Liver (tissue), 9 donors: ENCODE measurements around the gene ZCCHC14. TPM values are rescaled to one million over a fixed set of nuclear protein-coding genes. Genes with fewer than 3 reads are reported as not detected.

Source experiments
- DNase-seq: peaks from one replicate; pipeline ENCODE4 v3.0.0-alpha.2; 2017; ENCODE audit warnings: low spot score
- H3K27ac ChIP-seq, 2 donors: one replicate each; pipeline ENCODE4 v1.7.0; 2013; ENCODE audit warnings: inconsistent platforms in 2 of 2, low read length in 2 of 2, control low read depth in 1 of 2, low read depth in 1 of 2, mild to moderate bottlenecking in 1 of 2
- H3K27me3 ChIP-seq, 4 donors: one replicate each; pipeline versions ENCODE4 v1.6.1 to v1.7.0; 2013; ENCODE audit warnings: low read length in 3 of 4, inconsistent platforms in 1 of 4, mild to moderate bottlenecking in 1 of 4, moderate library complexity in 1 of 4; ENCODE audit not compliant: control insufficient read depth in 4 of 4, insufficient read depth in 4 of 4
- H3K36me3 ChIP-seq, 4 donors: one replicate each; pipeline versions ENCODE4 v1.6.1 to v1.7.0; 2013; ENCODE audit warnings: low read length in 3 of 4, mild to moderate bottlenecking in 3 of 4, low read depth in 1 of 4, moderate library complexity in 1 of 4; ENCODE audit not compliant: control insufficient read depth in 4 of 4, insufficient read depth in 3 of 4
- H3K4me1 ChIP-seq, 4 donors: one replicate each; pipeline versions ENCODE4 v1.6.1 to v1.7.0; 2013; ENCODE audit warnings: low read length in 3 of 4, mild to moderate bottlenecking in 3 of 4, moderate library complexity in 1 of 4; ENCODE audit not compliant: control insufficient read depth in 4 of 4, insufficient read depth in 4 of 4
- H3K4me3 ChIP-seq, 3 donors: one replicate each; pipeline versions ENCODE4 v1.6.1 to v1.7.0; 2013; ENCODE audit warnings: low read length in 3 of 3, control low read depth in 1 of 3, low read depth in 1 of 3, mild to moderate bottlenecking in 1 of 3
- H3K9ac ChIP-seq, 2 donors: one replicate each; pipeline ENCODE4 v1.7.0; 2013; ENCODE audit warnings: low read length in 2 of 2, mild to moderate bottlenecking in 2 of 2, moderate library complexity in 2 of 2, control low read depth in 1 of 2, low read depth in 1 of 2
- H3K9me3 ChIP-seq, 4 donors: one replicate each; pipeline versions ENCODE4 v1.6.1 to v1.7.0; 2013; ENCODE audit warnings: low read length in 3 of 4; ENCODE audit not compliant: control insufficient read depth in 4 of 4
- EGR1 ChIP-seq, 2 donors: IDR thresholded peaks; 2 replicates each; pipeline ENCODE4 v1.6.1; 2016 to 2018; ENCODE audit warnings: antibody characterized with exemption in 2 of 2, low read depth in 2 of 2
- FOXA1 ChIP-seq: IDR thresholded peaks from 2 replicates; pipeline ENCODE4 v1.6.1; 2016; ENCODE audit warnings: antibody characterized with exemption
- FOXA2 ChIP-seq: IDR thresholded peaks from 2 replicates; pipeline ENCODE4 v1.6.1; 2016; ENCODE audit warnings: antibody characterized with exemption
- GABPA ChIP-seq, 2 donors: IDR thresholded peaks in 1 of 2; conservative IDR thresholded peaks in 1 of 2; 2 replicates each; pipeline ENCODE4 v1.6.1; 2016; ENCODE audit warnings: antibody characterized with exemption in 2 of 2, mild to moderate bottlenecking in 1 of 2, moderate library complexity in 1 of 2
- HNF4A ChIP-seq, 2 donors: conservative IDR thresholded peaks; 2 replicates each; pipeline ENCODE4 v1.6.1; 2016; ENCODE audit warnings: antibody characterized with exemption in 2 of 2, mild to moderate bottlenecking in 2 of 2
- HNF4G ChIP-seq: IDR thresholded peaks from 2 replicates; pipeline ENCODE4 v1.6.1; 2016; ENCODE audit warnings: antibody characterized with exemption
- JUND ChIP-seq, 2 donors: IDR thresholded peaks; 2 replicates each; pipeline ENCODE4 v1.6.1; 2016; ENCODE audit warnings: antibody characterized with exemption in 2 of 2
- NR2F2 ChIP-seq: IDR thresholded peaks from 2 replicates; pipeline ENCODE4 v1.6.1; 2016; ENCODE audit warnings: antibody characterized with exemption
- RAD21 ChIP-seq, 2 donors: IDR thresholded peaks; 2 replicates each; pipeline ENCODE4 v1.6.1; 2016; ENCODE audit warnings: antibody characterized with exemption in 2 of 2, mild to moderate bottlenecking in 2 of 2
- RXRA ChIP-seq, 2 donors: IDR thresholded peaks; 2 replicates each; pipeline ENCODE4 v1.6.1; 2017 to 2018; ENCODE audit warnings: antibody characterized with exemption in 2 of 2, mild to moderate bottlenecking in 1 of 2
- SP1 ChIP-seq: IDR thresholded peaks from 2 replicates; pipeline ENCODE4 v1.6.1; 2018; ENCODE audit warnings: antibody characterized with exemption, mild to moderate bottlenecking
- TAF1 ChIP-seq: conservative IDR thresholded peaks from 2 replicates; pipeline ENCODE4 v1.6.1; 2016; ENCODE audit warnings: antibody characterized with exemption, mild to moderate bottlenecking
- YY1 ChIP-seq: IDR thresholded peaks from 2 replicates; pipeline ENCODE4 v1.6.1; 2016; ENCODE audit warnings: antibody characterized with exemption, mild to moderate bottlenecking
- WGBS: extraction: QIAGEN DNeasy Blood & Tissue Kit; methylation state at CpG from one replicate; pipeline ENCODE4 v1.1.7; 2013; 5-methylcytosine and 5-hydroxymethylcytosine counted together
- polyA plus RNA-seq, 2 donors: library from polyadenylated mRNA; stranded (reverse) in 1 of 2; unstranded in 1 of 2; fragments of 200-250 nt in 1 of 2; fragments of >200 nt in 1 of 2; fragmentation: Nextera tagmentation in 1 of 2; extraction: Ambion mirVana in 1 of 2; gene quantifications; one replicate each; pipeline versions ENCODE4 v1.2.1 to v1.2.3, GENCODE V29; 2013 to 2015
- total RNA-seq, 2 donors: library from RNA; depleted of rRNA; stranded (reverse); fragments of >200 nt; gene quantifications; one replicate each; pipeline ENCODE4 v1.2.3, GENCODE V29; 2014
- TF ChIP-seq, protein P1 (sequence below): IDR thresholded peaks from 2 replicates; pipeline ENCODE4 v1.6.1; 2016; ENCODE audit warnings: antibody characterized with exemption
- TF ChIP-seq, protein P2 (sequence below): IDR thresholded peaks from 2 replicates; pipeline ENCODE4 v1.6.1; 2016; ENCODE audit warnings: antibody characterized with exemption
- TF ChIP-seq, protein P3 (sequence below): IDR thresholded peaks from 2 replicates; pipeline ENCODE4 v1.6.1; 2016; ENCODE audit warnings: antibody characterized with exemption
- TF ChIP-seq, protein P4 (sequence below): IDR thresholded peaks from 2 replicates; pipeline ENCODE4 v1.6.1; 2016; ENCODE audit warnings: antibody characterized with exemption, mild to moderate bottlenecking
- donor health status: healthy.
- donor health status: healthy.
- donor health status: healthy.
- donor health status: healthy.
- donor health status: healthy.

Gene ZCCHC14
- total and polyA plus RNA-seq, 4 donors = 6.3 to 21.7 (median 8.0) TPM

DNA sequence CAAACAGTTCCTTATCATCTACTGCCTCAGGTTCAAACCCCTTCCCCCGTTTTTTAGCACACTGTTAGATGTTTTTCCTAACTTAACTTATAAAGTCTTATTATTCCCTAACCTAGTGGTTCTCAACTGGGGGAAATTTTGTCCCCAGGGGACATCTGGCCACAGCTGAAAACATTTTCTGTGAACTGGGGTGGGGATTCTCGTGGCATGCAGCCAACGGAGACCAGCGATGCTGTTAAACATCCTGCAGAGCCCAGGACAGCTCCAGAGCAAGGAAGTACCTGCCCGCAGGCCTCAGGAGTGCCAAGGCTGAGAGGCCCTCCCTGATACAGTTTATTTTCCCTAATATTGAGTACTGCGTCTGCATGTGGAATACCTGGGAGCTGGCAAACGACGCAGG lies 24.3 kb downstream of the ZCCHC14 start:
- H3K9me3 ChIP-seq = no peaks in the 10 kb centered on the region
- H3K4me3 ChIP-seq = no peak overlapping the region
- H3K27me3 ChIP-seq = no peaks in the 10 kb centered on the region
- H3K4me1 ChIP-seq = peaks cover 22 to 50% (median 49%) of the 10 kb centered on the region in 4 donors
- no peaks in the 10 kb centered on the region for H3K36me3 ChIP-seq
- no peak overlapping the region for H3K9ac ChIP-seq
- 87% methylated on average over 8 of the region's 8 CpGs for WGBS
- no peak for DNase-seq
- TF ChIP-seq HNF4A (conservative IDR thresholded peaks at IDR 0.05) = no peak
- TF ChIP-seq RAD21 (IDR thresholded peaks at IDR 0.05) = no peak
- no peak for TF ChIP-seq JUND (IDR thresholded peaks at IDR 0.05)
- no peak for TF ChIP-seq FOXA1
- TF ChIP-seq RXRA (IDR thresholded peaks at IDR 0.05) = no peak
- TF ChIP-seq GABPA (IDR thresholded peaks at IDR 0.05 in 1 of 2, conservative IDR thresholded peaks at IDR 0.05 in 1 of 2) = no peak
- no peak for TF ChIP-seq TAF1
- TF ChIP-seq, protein P1, sequence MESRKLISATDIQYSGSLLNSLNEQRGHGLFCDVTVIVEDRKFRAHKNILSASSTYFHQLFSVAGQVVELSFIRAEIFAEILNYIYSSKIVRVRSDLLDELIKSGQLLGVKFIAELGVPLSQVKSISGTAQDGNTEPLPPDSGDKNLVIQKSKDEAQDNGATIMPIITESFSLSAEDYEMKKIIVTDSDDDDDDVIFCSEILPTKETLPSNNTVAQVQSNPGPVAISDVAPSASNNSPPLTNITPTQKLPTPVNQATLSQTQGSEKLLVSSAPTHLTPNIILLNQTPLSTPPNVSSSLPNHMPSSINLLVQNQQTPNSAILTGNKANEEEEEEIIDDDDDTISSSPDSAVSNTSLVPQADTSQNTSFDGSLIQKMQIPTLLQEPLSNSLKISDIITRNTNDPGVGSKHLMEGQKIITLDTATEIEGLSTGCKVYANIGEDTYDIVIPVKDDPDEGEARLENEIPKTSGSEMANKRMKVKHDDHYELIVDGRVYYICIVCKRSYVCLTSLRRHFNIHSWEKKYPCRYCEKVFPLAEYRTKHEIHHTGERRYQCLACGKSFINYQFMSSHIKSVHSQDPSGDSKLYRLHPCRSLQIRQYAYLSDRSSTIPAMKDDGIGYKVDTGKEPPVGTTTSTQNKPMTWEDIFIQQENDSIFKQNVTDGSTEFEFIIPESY = no peak
- no peak for TF ChIP-seq FOXA2
- no peak for TF ChIP-seq HNF4G
- TF ChIP-seq NR2F2 = no peak
- no peak for TF ChIP-seq SP1
- no peak for TF ChIP-seq EGR1 (IDR thresholded peaks at IDR 0.05; ENCODE audit: low read depth in 2 of 2)
- no peak for TF ChIP-seq YY1
- TF ChIP-seq, protein P2, sequence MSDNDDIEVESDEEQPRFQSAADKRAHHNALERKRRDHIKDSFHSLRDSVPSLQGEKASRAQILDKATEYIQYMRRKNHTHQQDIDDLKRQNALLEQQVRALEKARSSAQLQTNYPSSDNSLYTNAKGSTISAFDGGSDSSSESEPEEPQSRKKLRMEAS = no peak
- TF ChIP-seq, protein P3, sequence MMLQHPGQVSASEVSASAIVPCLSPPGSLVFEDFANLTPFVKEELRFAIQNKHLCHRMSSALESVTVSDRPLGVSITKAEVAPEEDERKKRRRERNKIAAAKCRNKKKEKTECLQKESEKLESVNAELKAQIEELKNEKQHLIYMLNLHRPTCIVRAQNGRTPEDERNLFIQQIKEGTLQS = no peak
- TF ChIP-seq, protein P4, sequence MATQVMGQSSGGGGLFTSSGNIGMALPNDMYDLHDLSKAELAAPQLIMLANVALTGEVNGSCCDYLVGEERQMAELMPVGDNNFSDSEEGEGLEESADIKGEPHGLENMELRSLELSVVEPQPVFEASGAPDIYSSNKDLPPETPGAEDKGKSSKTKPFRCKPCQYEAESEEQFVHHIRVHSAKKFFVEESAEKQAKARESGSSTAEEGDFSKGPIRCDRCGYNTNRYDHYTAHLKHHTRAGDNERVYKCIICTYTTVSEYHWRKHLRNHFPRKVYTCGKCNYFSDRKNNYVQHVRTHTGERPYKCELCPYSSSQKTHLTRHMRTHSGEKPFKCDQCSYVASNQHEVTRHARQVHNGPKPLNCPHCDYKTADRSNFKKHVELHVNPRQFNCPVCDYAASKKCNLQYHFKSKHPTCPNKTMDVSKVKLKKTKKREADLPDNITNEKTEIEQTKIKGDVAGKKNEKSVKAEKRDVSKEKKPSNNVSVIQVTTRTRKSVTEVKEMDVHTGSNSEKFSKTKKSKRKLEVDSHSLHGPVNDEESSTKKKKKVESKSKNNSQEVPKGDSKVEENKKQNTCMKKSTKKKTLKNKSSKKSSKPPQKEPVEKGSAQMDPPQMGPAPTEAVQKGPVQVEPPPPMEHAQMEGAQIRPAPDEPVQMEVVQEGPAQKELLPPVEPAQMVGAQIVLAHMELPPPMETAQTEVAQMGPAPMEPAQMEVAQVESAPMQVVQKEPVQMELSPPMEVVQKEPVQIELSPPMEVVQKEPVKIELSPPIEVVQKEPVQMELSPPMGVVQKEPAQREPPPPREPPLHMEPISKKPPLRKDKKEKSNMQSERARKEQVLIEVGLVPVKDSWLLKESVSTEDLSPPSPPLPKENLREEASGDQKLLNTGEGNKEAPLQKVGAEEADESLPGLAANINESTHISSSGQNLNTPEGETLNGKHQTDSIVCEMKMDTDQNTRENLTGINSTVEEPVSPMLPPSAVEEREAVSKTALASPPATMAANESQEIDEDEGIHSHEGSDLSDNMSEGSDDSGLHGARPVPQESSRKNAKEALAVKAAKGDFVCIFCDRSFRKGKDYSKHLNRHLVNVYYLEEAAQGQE = no peak
- no peak overlapping the region for H3K27ac ChIP-seq

DNA sequence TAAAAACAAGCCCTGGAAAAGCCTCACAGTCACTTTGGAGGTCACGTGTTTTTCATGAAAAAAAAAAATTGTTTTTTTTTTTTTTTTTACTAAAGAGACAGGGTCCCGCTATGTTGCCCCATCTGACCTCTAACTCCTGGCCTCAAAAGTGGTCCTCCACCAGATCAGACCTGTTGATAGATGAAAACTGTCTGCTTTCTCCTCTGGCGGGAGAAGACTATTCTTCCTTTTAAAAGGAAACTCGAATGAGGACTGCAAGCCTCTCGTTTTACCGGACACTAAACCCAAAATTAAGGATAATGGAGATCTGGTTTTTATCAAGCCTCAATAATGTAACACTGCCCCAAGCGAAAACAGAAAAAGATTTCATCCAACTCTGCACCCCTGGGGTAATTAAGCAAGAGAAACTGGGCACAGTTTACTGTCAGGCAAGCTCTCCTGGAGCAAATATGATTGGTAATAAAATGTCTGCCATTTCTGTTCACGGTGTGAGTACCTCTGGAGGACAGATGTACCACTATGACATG lies 25.8 kb downstream of the ZCCHC14 start:
- H3K4me1 ChIP-seq = peaks cover 19 to 48% (median 44%) of the 10 kb centered on the region in 4 donors
- no peaks in the 10 kb centered on the region for H3K36me3 ChIP-seq
- no peaks in the 10 kb centered on the region for H3K9me3 ChIP-seq
- peak overlapping the region in 1 of 2 donors; percentile 27 for H3K9ac ChIP-seq
- H3K27ac ChIP-seq = peak overlapping the region; percentile 97 to 100
- DNase-seq = no peak
- no peaks in the 10 kb centered on the region for H3K27me3 ChIP-seq
- H3K4me3 ChIP-seq = no peak overlapping the region
- 86% methylated on average over 8 of the region's 8 CpGs for WGBS
- no peak for TF ChIP-seq GABPA (IDR thresholded peaks at IDR 0.05 in 1 of 2, conservative IDR thresholded peaks at IDR 0.05 in 1 of 2)
- TF ChIP-seq NR2F2 = no peak
- TF ChIP-seq, protein P2 = no peak
- TF ChIP-seq RXRA (IDR thresholded peaks at IDR 0.05) = no peak
- TF ChIP-seq HNF4A (conservative IDR thresholded peaks at IDR 0.05) = no peak
- TF ChIP-seq HNF4G = no peak
- no peak for TF ChIP-seq FOXA1
- TF ChIP-seq, protein P4 = no peak
- no peak for TF ChIP-seq TAF1
- TF ChIP-seq EGR1 (IDR thresholded peaks at IDR 0.05; ENCODE audit: low read depth in 2 of 2) = no peak
- TF ChIP-seq, protein P1 = no peak
- TF ChIP-seq, protein P3 = no peak
